CD4-positive, alpha-beta T cell treated with Interleukin-2 at 100 ng/mL for 4 hours (primary cell): ENCODE measurements around the gene KSR2.

Source experiments
- DNase-seq: peaks from one replicate; pipeline ENCODE4 v3.0.0-alpha.2; 2020; ENCODE audit warnings: low spot score

The KSR2 gene

DNA sequence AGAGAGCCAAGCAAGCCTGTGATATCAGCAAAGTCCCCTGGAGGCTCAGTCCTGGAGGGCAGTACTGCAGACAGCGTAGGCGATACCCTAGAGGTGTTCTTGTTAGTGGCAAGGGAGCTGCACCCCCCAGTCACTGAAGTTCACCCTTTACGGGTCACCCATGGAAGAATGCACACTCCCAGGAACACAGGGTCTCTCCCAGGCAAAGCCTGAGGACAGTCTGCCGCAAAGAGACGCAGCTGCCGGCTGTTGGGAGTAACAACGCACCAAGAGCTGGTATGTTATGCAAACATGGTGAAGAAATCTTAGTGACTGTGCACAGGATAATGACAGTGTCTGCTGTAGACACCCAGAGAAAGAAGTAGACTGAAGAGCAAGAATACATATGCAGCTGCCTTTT, 563.9 kb downstream of the KSR2 start:
- DNase-seq = no peak

GRCh38 chr12:117404203-117404853, 564.5 kb downstream of the KSR2 start:
- DNase-seq = no peak

DNA sequence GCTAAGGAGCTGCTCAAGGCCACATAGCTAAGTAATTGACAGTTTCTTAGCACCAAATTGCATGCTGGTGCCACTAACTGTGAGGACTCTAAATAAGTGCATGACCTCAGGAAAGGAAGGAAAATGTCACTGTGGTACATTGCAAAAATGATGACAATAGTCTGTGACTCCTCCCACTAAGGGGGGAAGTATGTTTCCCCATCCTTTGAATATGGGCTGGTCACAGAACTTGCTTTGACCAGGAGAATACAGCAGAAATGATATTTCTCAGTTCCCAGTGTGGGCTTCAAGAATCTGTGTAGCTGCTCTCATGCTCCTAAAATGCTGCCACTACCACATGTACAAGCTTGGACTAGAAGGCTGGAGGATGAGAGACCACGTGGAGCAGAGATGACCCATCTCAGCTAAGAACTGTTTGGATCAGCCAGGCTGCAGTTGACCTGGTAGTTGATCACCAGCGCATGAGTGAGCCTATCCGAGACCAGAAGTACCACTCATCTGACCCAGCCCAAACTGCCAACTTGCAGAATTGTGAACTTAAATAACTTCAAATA, 565.1 kb downstream of the KSR2 start:
- DNase-seq = no peak
